Right atrium auricular region (tissue), 2 donors: ENCODE data around the gene NHLRC4. TPM values are rescaled to one million over a fixed set of nuclear protein-coding genes. Genes with fewer than 3 reads are reported as not detected.

ENCODE experiments used
- DNase-seq: peaks from one replicate; pipeline ENCODE4 v3.0.0-alpha.2; 2019; ENCODE audit warnings: low spot score
- H3K27ac ChIP-seq, 2 donors: fragments of 200-600 bp; sonication (generic); 1 replicate in 1 of 2; 2 replicates in 1 of 2; pipeline ENCODE4 v1.5.1; 2016 to 2019
- H3K27me3 ChIP-seq, 2 donors: fragments of 200-600 bp; sonication (generic); one replicate each; pipeline versions ENCODE4 v1.5.1 to v1.6.0; 2017 to 2019
- H3K36me3 ChIP-seq: fragments of 200-600 bp; sonication (generic); one replicate; pipeline ENCODE4 v1.5.1; 2016
- H3K4me1 ChIP-seq, 2 donors: fragments of 200-600 bp; sonication (generic); one replicate each; pipeline versions ENCODE4 v1.5.1 to v1.6.0; 2017 to 2019
- H3K4me3 ChIP-seq, 2 donors: fragments of 200-600 bp; sonication (generic); 1 replicate in 1 of 2; 2 replicates in 1 of 2; pipeline ENCODE4 v1.5.1; 2017 to 2019; ENCODE audit warnings: mild to moderate bottlenecking in 1 of 2, moderate library complexity in 1 of 2
- H3K9me3 ChIP-seq, 2 donors: fragments of 200-600 bp; sonication (generic); one replicate each; pipeline ENCODE4 v1.5.1; 2019
- total RNA-seq, 2 donors: library from RNA; depleted of rRNA; stranded (reverse); fragments of >200 nt; gene quantifications; one replicate each; pipeline ENCODE4 v1.1.0, GENCODE V29; 2016
- TF ChIP-seq, protein P1 (sequence below), 2 donors: fragments of 200-600 bp; sonication (generic); IDR thresholded peaks; one replicate each; pipeline ENCODE4 v1.5.1; 2019; ENCODE audit warnings: antibody characterized with exemption in 2 of 2

NHLRC4 gene
- total RNA-seq, 2 donors from 2014 or later = 0.43 to 0.74 TPM

DNA sequence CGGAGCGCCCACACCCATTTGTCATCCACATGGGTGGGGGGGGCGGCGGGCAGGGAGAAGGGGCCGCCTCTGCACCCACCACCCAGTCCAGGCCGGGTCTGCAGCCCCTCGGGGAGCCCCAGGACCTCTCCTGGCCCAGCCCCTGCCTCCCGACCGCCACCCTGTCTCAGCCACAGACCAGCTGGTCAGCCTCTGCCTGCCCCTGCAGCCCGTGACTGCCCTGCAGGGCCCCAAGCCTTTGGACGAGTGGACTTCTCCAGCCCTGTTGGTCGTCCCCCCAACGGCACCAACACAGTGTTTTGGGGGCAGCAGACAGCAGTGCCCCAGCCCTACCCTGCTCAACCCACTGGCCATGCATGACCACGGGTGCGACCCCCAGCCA lies 5.4 kb upstream of the NHLRC4 start:
- TF ChIP-seq, protein P1, sequence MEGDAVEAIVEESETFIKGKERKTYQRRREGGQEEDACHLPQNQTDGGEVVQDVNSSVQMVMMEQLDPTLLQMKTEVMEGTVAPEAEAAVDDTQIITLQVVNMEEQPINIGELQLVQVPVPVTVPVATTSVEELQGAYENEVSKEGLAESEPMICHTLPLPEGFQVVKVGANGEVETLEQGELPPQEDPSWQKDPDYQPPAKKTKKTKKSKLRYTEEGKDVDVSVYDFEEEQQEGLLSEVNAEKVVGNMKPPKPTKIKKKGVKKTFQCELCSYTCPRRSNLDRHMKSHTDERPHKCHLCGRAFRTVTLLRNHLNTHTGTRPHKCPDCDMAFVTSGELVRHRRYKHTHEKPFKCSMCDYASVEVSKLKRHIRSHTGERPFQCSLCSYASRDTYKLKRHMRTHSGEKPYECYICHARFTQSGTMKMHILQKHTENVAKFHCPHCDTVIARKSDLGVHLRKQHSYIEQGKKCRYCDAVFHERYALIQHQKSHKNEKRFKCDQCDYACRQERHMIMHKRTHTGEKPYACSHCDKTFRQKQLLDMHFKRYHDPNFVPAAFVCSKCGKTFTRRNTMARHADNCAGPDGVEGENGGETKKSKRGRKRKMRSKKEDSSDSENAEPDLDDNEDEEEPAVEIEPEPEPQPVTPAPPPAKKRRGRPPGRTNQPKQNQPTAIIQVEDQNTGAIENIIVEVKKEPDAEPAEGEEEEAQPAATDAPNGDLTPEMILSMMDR (IDR thresholded peaks at IDR 0.05) = no peak
- Histone ChIP-seq H3K4me1 (peaks cover 0 to 27% of the 10 kb centered on the region in 2 donors), H3K4me3 (no peak overlapping the region), H3K36me3 (no peaks in the 10 kb centered on the region), H3K27ac (no peak overlapping the region), H3K9me3 (no peaks in the 10 kb centered on the region), H3K27me3 (peaks cover 9 to 16% of the 10 kb centered on the region in 2 donors)
- DNase-seq = no peak

- H3K4me1 ChIP-seq = peaks cover 0 to 35% of the 10 kb centered on the region in 2 donors
- H3K27ac ChIP-seq = no peak overlapping the region
- no peak for DNase-seq
- no peaks in the 10 kb centered on the region for H3K36me3 ChIP-seq
- H3K4me3 ChIP-seq = no peak overlapping the region
- H3K9me3 ChIP-seq = no peaks in the 10 kb centered on the region
- TF ChIP-seq, protein P1 (IDR thresholded peaks at IDR 0.05) = no peak
- H3K27me3 ChIP-seq = peaks cover 9 to 16% of the 10 kb centered on the region in 2 donors
Observed at GRCh38 chr16:561957-562938, 4.6 kb upstream of the NHLRC4 start.

DNA sequence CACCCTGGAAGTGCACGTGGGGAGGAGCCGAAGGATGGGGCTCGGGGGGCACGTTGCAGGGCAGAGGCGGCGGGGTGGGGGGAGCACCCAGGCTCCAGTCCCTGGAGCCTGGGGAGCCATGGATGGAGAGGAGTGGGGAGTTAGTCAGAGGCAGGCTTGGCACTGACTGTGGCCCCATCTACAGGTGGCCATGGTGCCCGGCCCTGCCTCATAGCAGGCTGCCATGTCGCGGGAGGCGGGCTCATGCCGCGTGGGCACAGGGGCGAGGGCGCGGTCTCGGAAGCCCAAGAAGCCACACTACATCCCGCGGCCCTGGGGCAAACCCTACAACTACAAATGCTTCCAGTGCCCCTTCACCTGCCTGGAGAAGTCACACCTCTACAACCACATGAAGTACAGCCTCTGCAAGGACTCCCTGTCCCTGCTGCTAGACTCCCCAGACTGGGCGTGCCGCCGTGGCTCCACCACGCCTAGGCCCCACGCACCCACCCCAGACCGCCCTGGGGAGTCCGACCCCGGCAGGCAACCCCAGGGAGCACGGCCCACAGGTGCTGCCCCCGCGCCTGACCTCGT lies 3.6 kb upstream of the NHLRC4 start:
- H3K4me3 ChIP-seq = no peak overlapping the region
- no peak overlapping the region for H3K27ac ChIP-seq
- H3K36me3 ChIP-seq = no peaks in the 10 kb centered on the region
- H3K4me1 ChIP-seq = peaks cover 0 to 44% of the 10 kb centered on the region in 2 donors
- H3K9me3 ChIP-seq = no peaks in the 10 kb centered on the region
- peaks cover 9 to 16% of the 10 kb centered on the region in 2 donors for H3K27me3 ChIP-seq
- no peak for DNase-seq
- TF ChIP-seq, protein P1 (IDR thresholded peaks at IDR 0.05) = no peak

GRCh38 chr16:564690-565418 lies 2.0 kb upstream of the NHLRC4 start:
- no peak for DNase-seq
- Histone ChIP-seq H3K27me3 (peaks cover 9 to 10% of the 10 kb centered on the region in 2 donors), H3K9me3 (no peaks in the 10 kb centered on the region), H3K27ac (no peak overlapping the region), H3K4me3 (no peak overlapping the region), H3K4me1 (peaks cover 0 to 45% of the 10 kb centered on the region in 2 donors), H3K36me3 (no peaks in the 10 kb centered on the region)
- TF ChIP-seq, protein P1 (IDR thresholded peaks at IDR 0.05) = no peak

DNA sequence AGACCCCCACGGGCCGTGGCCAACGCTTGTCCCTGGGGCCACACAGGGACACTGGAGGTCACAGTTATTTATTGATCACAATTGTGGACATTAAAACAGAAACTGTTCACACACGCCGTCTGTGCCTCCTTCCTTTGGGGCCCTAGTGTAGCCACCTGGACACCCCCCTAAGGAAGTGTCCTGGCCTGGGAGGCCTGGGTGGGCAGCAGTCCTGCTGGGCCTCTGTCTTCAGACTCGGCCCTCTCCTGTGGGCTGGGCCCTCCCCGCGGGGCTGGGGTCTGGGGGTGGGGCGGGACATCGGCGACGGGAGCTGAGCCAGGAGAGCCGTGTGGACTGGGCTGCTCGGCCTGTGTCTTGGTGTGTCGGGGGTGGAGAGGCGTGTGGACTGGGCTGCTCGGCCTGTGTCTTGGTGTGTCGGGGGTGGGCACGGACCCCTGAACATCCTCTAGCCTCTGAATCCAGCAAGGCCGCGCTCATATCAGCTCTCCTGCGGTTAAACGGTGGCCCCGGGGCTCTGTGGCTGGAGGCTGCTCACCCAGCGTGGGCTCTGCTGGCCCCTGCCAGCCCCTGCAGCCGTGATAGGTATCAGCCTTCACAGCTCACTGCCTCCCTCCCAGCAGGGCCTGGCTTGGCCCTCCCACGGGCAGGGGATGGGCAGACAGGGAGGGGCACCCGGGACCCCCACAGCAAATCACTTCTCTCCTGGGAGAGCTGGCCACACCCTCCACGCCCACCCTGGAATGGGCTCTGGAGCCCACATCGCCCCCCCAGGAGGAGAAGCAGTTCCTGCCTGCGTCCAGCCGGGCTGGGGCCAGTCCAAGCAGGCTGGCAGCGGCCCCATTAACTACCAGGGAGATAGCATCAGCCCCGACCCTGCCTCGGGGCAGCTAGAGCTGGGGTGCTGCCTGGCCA lies 1.1 kb upstream of the NHLRC4 start:
- TF ChIP-seq, protein P1 (IDR thresholded peaks at IDR 0.05) = no peak
- Histone ChIP-seq H3K4me1 (peaks cover 0 to 47% of the 10 kb centered on the region in 2 donors), H3K27ac (no peak overlapping the region), H3K36me3 (no peaks in the 10 kb centered on the region), H3K9me3 (no peaks in the 10 kb centered on the region), H3K4me3 (peak overlapping the region in 1 of 2 donors; percentile 4), H3K27me3 (peaks cover 8 to 9% of the 10 kb centered on the region in 2 donors)
- no peak for DNase-seq
